ENCODE measurements around the gene TRMT11.

Gene TRMT11

DNA sequence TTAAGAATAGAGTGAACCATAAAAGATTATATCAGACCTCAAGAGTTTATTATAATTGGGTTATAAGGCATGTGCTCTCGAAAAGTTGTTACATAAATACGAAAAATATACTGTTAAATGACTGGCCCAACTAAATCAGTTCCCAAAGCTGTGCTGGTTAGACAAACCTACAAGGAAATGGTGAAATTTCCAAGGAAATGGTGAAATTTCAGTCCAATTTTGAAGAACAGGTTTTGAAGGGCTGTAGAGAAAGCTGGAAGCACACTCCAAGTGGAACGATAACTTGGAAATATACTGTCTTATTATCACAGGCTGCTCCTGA is 400 bp upstream of the TRMT11 start:
- no peak for DNase-seq (ENCODE audit: insufficient read length, low spot score)
- FAIRE-seq: no peak
- TF ChIP-seq PAX5 (IDR thresholded peaks at IDR 0.05; ENCODE audit: insufficient read depth, low read length, severe bottlenecking): no peak
- no peak for TF ChIP-seq SPI1 (IDR thresholded peaks at IDR 0.05; ENCODE audit: low read depth, low read length)
- no peak for TF ChIP-seq POU2F2 (IDR thresholded peaks at IDR 0.05; ENCODE audit: low read depth, low read length)
- no peak for TF ChIP-seq TAF1 (IDR thresholded peaks at IDR 0.05; ENCODE audit: low read depth, low read length)
- TF ChIP-seq POLR2AphosphoS5 (IDR thresholded peaks at IDR 0.05; ENCODE audit: low read depth, low read length): no peak

- TF ChIP-seq POU2F2 (IDR thresholded peaks at IDR 0.05; ENCODE audit: low read depth, low read length): no peak
- no peak for TF ChIP-seq SPI1 (IDR thresholded peaks at IDR 0.05; ENCODE audit: low read depth, low read length)
- no peak for TF ChIP-seq TAF1 (IDR thresholded peaks at IDR 0.05; ENCODE audit: low read depth, low read length)
- TF ChIP-seq POLR2AphosphoS5 (IDR thresholded peaks at IDR 0.05; ENCODE audit: low read depth, low read length): no peak
- no peak for TF ChIP-seq POLR2A (IDR thresholded peaks at IDR 0.05; ENCODE audit: low read depth, low read length)
- no peak for TF ChIP-seq PAX5 (IDR thresholded peaks at IDR 0.05; ENCODE audit: insufficient read depth, low read length, severe bottlenecking)
- no peak for DNase-seq (ENCODE audit: insufficient read length, low spot score)
- FAIRE-seq: no peak
Measured at GRCh38 chr6:125987026-125987617, 782 bp downstream of the TRMT11 start.

DNA sequence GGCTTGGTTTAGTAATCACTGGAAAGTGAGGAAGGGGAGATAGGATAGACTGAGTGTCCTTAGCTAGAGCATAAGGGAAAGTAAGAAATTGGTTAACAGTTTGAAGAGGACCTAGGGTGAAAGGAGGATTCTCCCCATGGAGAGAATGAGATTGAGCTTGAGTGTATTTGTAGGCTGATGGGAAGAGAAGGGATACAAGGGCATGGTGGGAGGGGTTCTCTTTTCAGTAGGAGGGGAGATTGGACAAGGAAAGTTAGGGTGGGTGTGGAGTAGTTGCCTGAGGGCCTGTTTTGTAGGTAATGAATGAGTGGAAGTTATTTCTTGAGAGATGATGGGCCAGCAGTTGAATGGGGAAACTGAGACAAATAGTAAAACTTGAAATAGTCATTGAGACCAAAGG is 1.9 kb downstream of the TRMT11 start:
- FAIRE-seq (no peak), DNase-seq (ENCODE audit: insufficient read length, low spot score) (no peak)
- TF ChIP-seq PAX5 (IDR thresholded peaks at IDR 0.05; ENCODE audit: insufficient read depth, low read length, severe bottlenecking) (no peak), TAF1 (IDR thresholded peaks at IDR 0.05; ENCODE audit: low read depth, low read length) (no peak), SPI1 (IDR thresholded peaks at IDR 0.05; ENCODE audit: low read depth, low read length) (no peak), POLR2AphosphoS5 (IDR thresholded peaks at IDR 0.05; ENCODE audit: low read depth, low read length) (no peak), POLR2A (IDR thresholded peaks at IDR 0.05; ENCODE audit: low read depth, low read length) (no peak), POU2F2 (IDR thresholded peaks at IDR 0.05; ENCODE audit: low read depth, low read length) (no peak)

DNA sequence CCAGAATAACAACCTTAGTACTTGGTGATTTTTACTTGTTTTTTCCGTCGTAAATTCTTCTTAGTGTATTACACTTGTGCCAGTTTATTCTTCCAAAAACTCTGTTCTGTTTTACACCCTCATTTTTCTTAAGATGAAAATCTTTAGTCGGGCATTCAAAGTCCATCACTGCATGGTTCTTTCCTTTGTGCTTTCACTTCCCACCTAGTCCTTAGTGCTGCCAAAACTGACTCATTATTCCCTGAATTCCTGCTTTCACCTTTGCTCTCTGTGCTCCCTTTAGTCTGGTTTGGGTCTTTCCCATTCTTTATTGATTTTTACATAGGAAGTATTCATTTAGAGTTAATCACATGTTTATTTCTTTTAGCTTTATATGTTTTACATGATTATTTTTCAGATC is 3.3 kb downstream of the TRMT11 start:
- FAIRE-seq (no peak), DNase-seq (ENCODE audit: insufficient read length, low spot score) (no peak)
- no peak for TF ChIP-seq POLR2A (IDR thresholded peaks at IDR 0.05; ENCODE audit: low read depth, low read length)
- TF ChIP-seq SPI1 (IDR thresholded peaks at IDR 0.05; ENCODE audit: low read depth, low read length): no peak
- TF ChIP-seq POU2F2 (IDR thresholded peaks at IDR 0.05; ENCODE audit: low read depth, low read length): no peak
- TF ChIP-seq TAF1 (IDR thresholded peaks at IDR 0.05; ENCODE audit: low read depth, low read length): no peak
- TF ChIP-seq PAX5 (IDR thresholded peaks at IDR 0.05; ENCODE audit: insufficient read depth, low read length, severe bottlenecking): no peak
- no peak for TF ChIP-seq POLR2AphosphoS5 (IDR thresholded peaks at IDR 0.05; ENCODE audit: low read depth, low read length)

DNA sequence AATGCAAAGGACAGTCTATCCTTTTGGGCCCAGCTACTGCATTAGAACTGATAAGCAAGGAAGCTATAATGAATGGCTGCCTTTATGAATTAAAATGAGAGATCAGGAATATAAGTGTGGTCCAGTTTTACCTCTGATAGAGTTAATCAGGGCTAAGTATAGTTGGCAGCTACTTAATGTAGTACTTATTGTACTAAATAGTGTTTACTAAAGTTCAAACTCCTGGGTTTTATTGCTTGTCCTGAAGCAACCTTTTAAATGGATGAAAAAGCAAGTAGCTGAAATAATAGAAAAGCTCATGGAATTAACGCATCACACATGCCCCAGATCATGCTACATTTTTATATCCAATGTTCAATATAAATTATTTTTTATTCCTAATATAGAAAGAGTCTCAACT is 5.3 kb downstream of the TRMT11 start:
- FAIRE-seq (no peak), DNase-seq (ENCODE audit: insufficient read length, low spot score) (no peak)
- TF ChIP-seq PAX5 (IDR thresholded peaks at IDR 0.05; ENCODE audit: insufficient read depth, low read length, severe bottlenecking) (no peak), TAF1 (IDR thresholded peaks at IDR 0.05; ENCODE audit: low read depth, low read length) (no peak), POU2F2 (IDR thresholded peaks at IDR 0.05; ENCODE audit: low read depth, low read length) (no peak), POLR2A (IDR thresholded peaks at IDR 0.05; ENCODE audit: low read depth, low read length) (no peak), POLR2AphosphoS5 (IDR thresholded peaks at IDR 0.05; ENCODE audit: low read depth, low read length) (no peak), SPI1 (IDR thresholded peaks at IDR 0.05; ENCODE audit: low read depth, low read length) (no peak)

DNA sequence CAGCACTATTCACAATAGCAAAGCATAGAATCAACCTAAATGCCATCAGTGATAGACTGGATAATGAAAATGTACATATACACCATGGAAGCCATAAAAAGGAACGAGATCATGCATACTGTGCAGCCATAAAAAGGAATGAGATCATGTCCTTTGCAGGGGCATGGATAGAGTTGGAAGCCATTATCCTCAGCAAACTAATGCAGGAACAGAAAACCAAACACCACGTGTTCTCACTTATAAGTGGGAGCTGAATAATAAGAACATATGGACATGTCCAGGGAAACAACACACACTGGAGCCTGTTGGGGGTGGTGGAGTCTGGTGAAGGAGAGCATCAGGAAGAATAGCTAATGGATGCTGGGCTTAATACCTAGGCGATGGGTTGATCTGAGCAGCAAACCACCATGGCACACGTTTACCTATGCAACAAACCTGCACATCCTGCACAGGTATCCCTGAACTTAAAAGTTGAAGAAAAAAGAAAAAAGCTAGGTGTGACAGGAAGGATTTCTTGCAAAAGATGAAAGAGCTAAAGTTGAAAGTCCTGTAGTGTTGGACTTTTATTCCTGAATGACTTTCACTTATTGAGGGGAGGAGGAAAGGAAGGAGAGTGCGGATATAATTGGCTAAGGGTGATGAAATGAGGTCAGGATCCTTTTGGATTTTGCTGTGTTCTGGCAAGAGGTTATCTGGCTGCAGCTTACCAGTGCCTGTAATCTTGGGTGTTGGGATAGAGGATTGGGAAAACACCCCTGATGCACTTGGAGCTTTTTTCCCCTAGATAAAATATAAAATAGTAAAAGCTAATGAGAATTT is 8.5 kb downstream of the TRMT11 start:
- TF ChIP-seq TAF1 (IDR thresholded peaks at IDR 0.05; ENCODE audit: low read depth, low read length): no peak
- TF ChIP-seq POU2F2 (IDR thresholded peaks at IDR 0.05; ENCODE audit: low read depth, low read length): no peak
- TF ChIP-seq SPI1 (IDR thresholded peaks at IDR 0.05; ENCODE audit: low read depth, low read length): no peak
- no peak for TF ChIP-seq POLR2AphosphoS5 (IDR thresholded peaks at IDR 0.05; ENCODE audit: low read depth, low read length)
- no peak for TF ChIP-seq POLR2A (IDR thresholded peaks at IDR 0.05; ENCODE audit: low read depth, low read length)
- TF ChIP-seq PAX5 (IDR thresholded peaks at IDR 0.05; ENCODE audit: insufficient read depth, low read length, severe bottlenecking): no peak
- DNase-seq (ENCODE audit: insufficient read length, low spot score) (no peak), FAIRE-seq (no peak)

DNA sequence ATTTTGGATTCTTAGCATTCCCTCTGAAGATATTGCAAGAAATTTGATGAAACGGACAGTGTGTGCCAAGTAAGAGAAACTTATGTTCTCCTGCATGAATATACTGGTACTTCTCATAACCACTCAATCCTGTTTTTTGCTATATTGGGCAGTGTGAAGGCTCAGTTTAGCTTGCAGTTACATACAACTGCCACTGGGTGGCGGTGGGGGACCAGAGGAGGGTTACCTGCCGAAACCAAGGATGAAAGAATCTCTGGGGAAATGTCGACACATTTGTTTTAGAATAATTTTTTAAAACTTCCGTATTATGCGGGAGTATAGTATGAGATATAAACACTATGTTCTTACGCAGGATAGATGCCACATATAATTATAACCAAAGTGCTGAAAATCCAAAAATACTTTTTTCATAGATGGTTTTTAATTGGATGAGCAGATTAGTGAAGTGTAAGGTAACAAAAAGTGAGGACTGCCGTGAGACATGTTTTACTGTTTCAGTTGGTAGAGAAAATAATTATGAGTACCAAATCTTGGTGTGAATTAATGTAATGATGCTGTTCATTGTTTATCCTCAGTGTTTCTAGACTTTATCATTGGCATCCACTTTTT is 9.7 kb downstream of the TRMT11 start:
- FAIRE-seq (peak; percentile 90), DNase-seq (ENCODE audit: insufficient read length, low spot score) (no peak)
- TF ChIP-seq POLR2A (IDR thresholded peaks at IDR 0.05; ENCODE audit: low read depth, low read length): no peak
- no peak for TF ChIP-seq SPI1 (IDR thresholded peaks at IDR 0.05; ENCODE audit: low read depth, low read length)
- no peak for TF ChIP-seq POLR2AphosphoS5 (IDR thresholded peaks at IDR 0.05; ENCODE audit: low read depth, low read length)
- no peak for TF ChIP-seq PAX5 (IDR thresholded peaks at IDR 0.05; ENCODE audit: insufficient read depth, low read length, severe bottlenecking)
- no peak for TF ChIP-seq TAF1 (IDR thresholded peaks at IDR 0.05; ENCODE audit: low read depth, low read length)
- no peak for TF ChIP-seq POU2F2 (IDR thresholded peaks at IDR 0.05; ENCODE audit: low read depth, low read length)

DNA sequence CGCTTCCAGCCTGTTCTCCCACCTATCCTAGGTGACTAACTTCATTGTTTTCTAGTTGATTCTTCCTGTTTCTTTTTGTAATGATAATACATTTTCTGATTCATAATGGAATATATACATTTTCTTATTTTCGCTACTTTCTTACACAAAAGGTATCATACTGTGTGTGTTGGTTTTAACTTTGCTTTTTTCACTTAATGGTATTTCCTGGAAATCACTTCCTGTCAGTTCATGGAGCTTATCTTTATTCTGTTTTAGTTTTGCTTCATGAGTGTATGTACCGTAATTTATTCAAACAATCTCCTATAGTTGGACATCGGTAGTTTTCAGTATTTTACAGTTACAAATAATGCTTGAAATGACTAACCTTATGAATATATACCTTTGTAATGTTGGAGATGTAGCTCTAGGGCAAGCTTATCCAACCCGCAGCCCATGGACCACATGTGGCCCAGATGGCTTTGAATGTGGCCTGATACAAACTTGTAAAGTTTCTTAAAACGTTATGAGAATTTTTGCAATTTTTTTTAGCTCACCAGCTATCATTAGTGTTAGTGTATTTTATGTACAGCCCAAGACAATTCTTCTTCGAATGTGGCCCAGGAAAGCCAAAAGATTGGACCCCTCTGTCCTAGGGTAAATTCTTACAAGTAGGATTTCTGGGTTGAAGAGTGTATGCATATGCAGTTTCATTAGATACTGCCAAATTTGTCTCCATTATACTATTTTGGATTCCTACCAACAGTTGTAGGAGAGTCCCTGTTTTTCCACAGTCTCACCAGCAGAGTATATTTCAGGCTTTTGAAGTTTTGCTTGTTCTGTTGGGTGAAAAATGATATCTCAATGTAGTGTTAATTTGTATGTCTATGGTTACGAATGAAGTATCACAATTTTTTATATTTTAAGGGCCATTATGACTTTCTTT is 16.7 kb downstream of the TRMT11 start:
- FAIRE-seq (no peak), DNase-seq (ENCODE audit: insufficient read length, low spot score) (no peak)
- TF ChIP-seq TAF1 (IDR thresholded peaks at IDR 0.05; ENCODE audit: low read depth, low read length) (no peak), POLR2A (IDR thresholded peaks at IDR 0.05; ENCODE audit: low read depth, low read length) (no peak)

GRCh38 chr6:126007800-126008199 is 21.5 kb downstream of the TRMT11 start:
- DNase-seq (ENCODE audit: insufficient read length, low spot score) (no peak), FAIRE-seq (no peak)
- TF ChIP-seq POLR2AphosphoS5 (IDR thresholded peaks at IDR 0.05; ENCODE audit: low read depth, low read length) (no peak), TAF1 (IDR thresholded peaks at IDR 0.05; ENCODE audit: low read depth, low read length) (no peak), PAX5 (IDR thresholded peaks at IDR 0.05; ENCODE audit: insufficient read depth, low read length, severe bottlenecking) (no peak), SPI1 (IDR thresholded peaks at IDR 0.05; ENCODE audit: low read depth, low read length) (no peak), POLR2A (IDR thresholded peaks at IDR 0.05; ENCODE audit: low read depth, low read length) (no peak), POU2F2 (IDR thresholded peaks at IDR 0.05; ENCODE audit: low read depth, low read length) (no peak)

All from GM12891 (cell line).